HepG2 (cell line): Measurements from ENCODE around the gene CHFR. TPM values are rescaled to one million over a fixed set of nuclear protein-coding genes. Genes with fewer than 3 reads are reported as not detected.

ENCODE experiments used
- CBFB ChIP-seq: sonication (generic); formaldehyde crosslinking; IDR thresholded peaks from 2 replicates; pipeline ENCODE4 v1.4.0; 2020; ENCODE audit warnings: missing genetic modification reagents
- CBX2 ChIP-seq, 2 experiments: fragments of 200-600 bp in 1 of 2; sonication (generic); formaldehyde crosslinking in 1 of 2; IDR thresholded peaks; 2 replicates each; pipeline versions ENCODE4 v1.7.0 to v1.8.1; 2018 to 2022; ENCODE audit warnings: low read depth in 2 of 2, low read length in 1 of 2, mild to moderate bottlenecking in 1 of 2, missing genetic modification reagents in 1 of 2
- ETV5 ChIP-seq: IDR thresholded peaks from 2 replicates; pipeline ENCODE4 v1.6.1; 2018; ENCODE audit warnings: missing biosample characterization, missing genetic modification reagents, inconsistent platforms, borderline replicate concordance
- FOXM1 ChIP-seq: sonication (generic); formaldehyde crosslinking; IDR thresholded peaks from 2 replicates; pipeline ENCODE4 v1.5.0; 2020; ENCODE audit warnings: missing genetic modification reagents
- JARID2 ChIP-seq: sonication (generic); formaldehyde crosslinking; IDR thresholded peaks from 2 replicates; pipeline ENCODE4 v1.8.1; 2023; ENCODE audit warnings: missing genetic modification reagents, inconsistent platforms; ENCODE audit not compliant: insufficient replicate concordance
- KDM2A ChIP-seq: sonication (generic); formaldehyde crosslinking; IDR thresholded peaks from 2 replicates; pipeline ENCODE4 v1.4.0; 2020; ENCODE audit warnings: low read depth, missing genetic modification reagents, borderline replicate concordance
- KDM5B ChIP-seq: sonication (generic); formaldehyde crosslinking; IDR thresholded peaks from 2 replicates; pipeline ENCODE4 v1.4.0; 2020; ENCODE audit warnings: missing genetic modification reagents, mild to moderate bottlenecking, borderline replicate concordance
- KLF16 ChIP-seq, 2 experiments: sonication (generic) in 1 of 2; formaldehyde crosslinking in 1 of 2; IDR thresholded peaks; 2 replicates each; pipeline versions ENCODE4 v1.6.1 to v1.8.0; 2016 to 2023; ENCODE audit warnings: missing genetic modification reagents in 2 of 2, missing compliant biosample characterization in 1 of 2
- KMT2B ChIP-seq: IDR thresholded peaks from 2 replicates; pipeline ENCODE4 v1.6.1; 2016; ENCODE audit warnings: missing genetic modification reagents, missing compliant biosample characterization
- MTA3 ChIP-seq: sonication (generic); formaldehyde crosslinking; IDR thresholded peaks from 2 replicates; pipeline ENCODE4 v1.4.0; 2020; ENCODE audit warnings: missing genetic modification reagents
- MYC ChIP-seq: sonication (generic); formaldehyde crosslinking; IDR thresholded peaks from 2 replicates; pipeline ENCODE4 v1.9.0; 2021; ENCODE audit warnings: missing genetic modification reagents, borderline replicate concordance
- NCOA5 ChIP-seq: sonication (generic); formaldehyde crosslinking; IDR thresholded peaks from 2 replicates; pipeline ENCODE4 v1.4.0; 2020; ENCODE audit warnings: missing genetic modification reagents
- RARA ChIP-seq: IDR thresholded peaks from 2 replicates; pipeline ENCODE4 v1.6.1; 2016; ENCODE audit warnings: missing genetic modification reagents, missing compliant biosample characterization
- SMAD3 ChIP-seq: sonication (generic); formaldehyde crosslinking; IDR thresholded peaks from 2 replicates; pipeline ENCODE4 v1.4.0; 2020; ENCODE audit warnings: missing genetic modification reagents
- SMC3 ChIP-seq: IDR thresholded peaks from 2 replicates; pipeline ENCODE4 v1.6.1; 2011; ENCODE audit warnings: low read length, improper control_type of control experiment
- THAP7 ChIP-seq: sonication (generic); formaldehyde crosslinking; IDR thresholded peaks from 2 replicates; pipeline ENCODE4 v1.8.1; 2023; ENCODE audit warnings: mild to moderate bottlenecking, missing genetic modification reagents
- U2AF2 ChIP-seq: fragments of 200-400 bp; formaldehyde crosslinking; IDR thresholded peaks from 2 replicates; pipeline ENCODE4 v1.6.1; 2017; ENCODE audit warnings: low read depth, mild to moderate bottlenecking, low read length
- ZBED4 ChIP-seq: sonication (generic); formaldehyde crosslinking; IDR thresholded peaks from 2 replicates; pipeline ENCODE4 v1.4.0; 2020; ENCODE audit warnings: missing genetic modification reagents, borderline replicate concordance
- ZBTB37 ChIP-seq: sonication (generic); formaldehyde crosslinking; IDR thresholded peaks from 2 replicates; pipeline ENCODE4 v1.4.0; 2020; ENCODE audit warnings: mild to moderate bottlenecking, missing genetic modification reagents
- ZNF230 ChIP-seq: sonication (generic); formaldehyde crosslinking; IDR thresholded peaks from 2 replicates; pipeline ENCODE4 v1.4.0; 2020; ENCODE audit warnings: mild to moderate bottlenecking, missing genetic modification reagents
- ZNF549 ChIP-seq: sonication (generic); formaldehyde crosslinking; IDR thresholded peaks from 2 replicates; pipeline ENCODE4 v1.5.0; 2020; ENCODE audit warnings: missing genetic modification reagents
- ZNF576 ChIP-seq: sonication (generic); formaldehyde crosslinking; IDR thresholded peaks from 2 replicates; pipeline ENCODE4 v1.4.0; 2020; ENCODE audit warnings: mild to moderate bottlenecking, missing genetic modification reagents
- ZNF644 ChIP-seq: IDR thresholded peaks from 2 replicates; pipeline ENCODE4 v1.6.1; 2016; ENCODE audit warnings: low read depth
- ZNF652 ChIP-seq: IDR thresholded peaks from 2 replicates; pipeline ENCODE4 v1.6.1; 2016; ENCODE audit warnings: low read depth, borderline replicate concordance
- ZNF7 ChIP-seq: IDR thresholded peaks from 2 replicates; pipeline ENCODE4 v1.6.1; 2016; ENCODE audit warnings: missing biosample characterization, missing genetic modification reagents
- polyA plus RNA-seq, 8 experiments: library from polyadenylated mRNA; depleted of rRNA in 3 of 8; stranded (reverse) in 7 of 8; unstranded in 1 of 8; fragments of >200 nt; fragmentation: Illumina TruSeq in 4 of 8; extraction: Trizol in 4 of 8; gene quantifications; 2 replicates each; pipeline versions ENCODE4 v1.2.1 to v1.2.3, GENCODE V29; 2011 to 2016; ENCODE audit warnings: low read depth in 4 of 8, missing spikeins in 1 of 8, mixed read lengths in 1 of 8; ENCODE audit not compliant: insufficient read depth in 1 of 8
- total RNA-seq, 5 experiments: library from RNA; depleted of rRNA; stranded (reverse); fragments of >200 nt; fragmentation: Illumina TruSeq; extraction: Trizol; gene quantifications; 2 replicates each; pipeline ENCODE4 v1.2.3, GENCODE V29; 2016; ENCODE audit warnings: low read depth in 1 of 5

The CHFR gene
- total and polyA plus RNA-seq, 2 of the 13 experiments (the other 11 are each of a cell fraction or from before 2014, with no cell fraction given), result 21.4 to 21.5 TPM

- TF ChIP-seq MYC (CRISPR knock-in tag) (peak; percentile 85), FOXM1 (CRISPR knock-in tag) (no peak), KMT2B (peak; percentile 83), SMC3 (no peak), KDM2A (peak; percentile 99), KLF16 (CRISPR knock-in tag; IDR thresholded peaks at IDR 0.05) (peak; percentile 71 to 89; a peak in 3 of 4 replicates), ZBED4 (0 out of 2 replicates have a peak, but pooled peaks have one; percentile 22), THAP7 (no peak), ZNF7 (CRISPR knock-in tag) (no peak), ZNF652 (no peak), NCOA5 (CRISPR knock-in tag) (no peak), MTA3 (CRISPR knock-in tag) (no peak), ZNF576 (no peak), KDM5B (CRISPR knock-in tag) (peak; percentile 82; the same call in 1 of the 2 replicates), ETV5 (CRISPR knock-in tag) (peak; percentile 84), CBFB (CRISPR knock-in tag) (peak; percentile 79; the same call in 1 of the 2 replicates), U2AF2 (no peak), ZNF644 (CRISPR knock-in tag) (no peak), RARA (CRISPR knock-in tag) (no peak), ZNF230 (CRISPR knock-in tag) (peak; percentile 39; the same call in 1 of the 2 replicates), CBX2 (IDR thresholded peaks at IDR 0.05; ENCODE audit: low read depth, low read length) (no peak), CBX2 (CRISPR knock-in tag; IDR thresholded peaks at IDR 0.05; ENCODE audit: low read depth) (no peak), ZBTB37 (no peak), JARID2 (CRISPR knock-in tag) (no peak), SMAD3 (peak; percentile 63; the same call in 1 of the 2 replicates), ZNF549 (CRISPR knock-in tag) (no peak)
Measured at GRCh38 chr12:132828706-132829534, 58.5 kb downstream of the CHFR start, which contains the start of gene GOLGA3 (continued).
